ENCODE measurements around the gene ARR3. TPM values are rescaled to one million over a fixed set of nuclear protein-coding genes. Genes with fewer than 3 reads are reported as not detected.

Gene ARR3
- total RNA-seq, 1 experiment from 2014 or later, result not detected

DNA sequence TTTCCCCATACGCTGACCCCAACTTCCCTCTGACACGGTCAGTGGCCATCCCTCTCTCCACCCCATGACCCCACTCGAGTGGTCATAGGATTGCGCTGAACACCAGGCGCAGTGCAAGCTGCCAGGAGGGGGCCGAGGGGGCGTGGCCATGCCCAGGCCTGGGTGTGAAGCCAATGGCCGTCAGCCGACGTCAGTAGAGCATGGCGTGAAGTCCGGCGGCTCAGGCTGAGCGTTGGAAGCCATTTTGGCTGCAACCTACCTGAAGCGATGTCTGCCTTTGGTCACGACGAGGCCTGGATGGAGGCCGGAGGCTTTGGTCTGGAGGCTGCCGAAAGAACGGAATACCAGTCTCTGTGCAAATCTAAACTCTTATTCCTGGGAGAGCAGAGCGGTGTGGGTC lies 13.8 kb downstream of the ARR3 start, which contains the start of gene RAB41:
Gene RAB41 (plus strand): TSS at position 222 of the 400 bp plus-strand sequence. CDS start 46 bp downstream, at position 268.
- POLR2A ChIA-PET, result no interaction called here
- Mint-ChIP-seq H3K36me3 (ENCODE audit: insufficient read depth, unreplicated experiment) (no peaks in the 10 kb centered on the region), H3K4me3 (ENCODE audit: unreplicated experiment) (no peak within 1 kb of the TSS), H3K27me3 (ENCODE audit: insufficient read depth, unreplicated experiment) (peaks cover 4% of the 10 kb centered on the region), H3K4me1 (ENCODE audit: low read depth, unreplicated experiment) (peaks cover 7% of the 10 kb centered on the region), H3K27ac (ENCODE audit: unreplicated experiment) (no peak within 1 kb of the TSS), H3K9me3 (ENCODE audit: unreplicated experiment) (no peaks in the 10 kb centered on the region)
- no peak for DNase-seq
- TF ChIP-seq, protein P1, sequence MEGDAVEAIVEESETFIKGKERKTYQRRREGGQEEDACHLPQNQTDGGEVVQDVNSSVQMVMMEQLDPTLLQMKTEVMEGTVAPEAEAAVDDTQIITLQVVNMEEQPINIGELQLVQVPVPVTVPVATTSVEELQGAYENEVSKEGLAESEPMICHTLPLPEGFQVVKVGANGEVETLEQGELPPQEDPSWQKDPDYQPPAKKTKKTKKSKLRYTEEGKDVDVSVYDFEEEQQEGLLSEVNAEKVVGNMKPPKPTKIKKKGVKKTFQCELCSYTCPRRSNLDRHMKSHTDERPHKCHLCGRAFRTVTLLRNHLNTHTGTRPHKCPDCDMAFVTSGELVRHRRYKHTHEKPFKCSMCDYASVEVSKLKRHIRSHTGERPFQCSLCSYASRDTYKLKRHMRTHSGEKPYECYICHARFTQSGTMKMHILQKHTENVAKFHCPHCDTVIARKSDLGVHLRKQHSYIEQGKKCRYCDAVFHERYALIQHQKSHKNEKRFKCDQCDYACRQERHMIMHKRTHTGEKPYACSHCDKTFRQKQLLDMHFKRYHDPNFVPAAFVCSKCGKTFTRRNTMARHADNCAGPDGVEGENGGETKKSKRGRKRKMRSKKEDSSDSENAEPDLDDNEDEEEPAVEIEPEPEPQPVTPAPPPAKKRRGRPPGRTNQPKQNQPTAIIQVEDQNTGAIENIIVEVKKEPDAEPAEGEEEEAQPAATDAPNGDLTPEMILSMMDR (IDR thresholded peaks at IDR 0.05; ENCODE audit: insufficient read depth in 1 of 2, low read depth in 1 of 2, low read length in 1 of 2, severe bottlenecking in 1 of 2, unreplicated experiment in 1 of 2), result no peak
- BruUV-seq (replicated peaks), result no TSS peak
- H3K4me3 ChIP-seq (ENCODE audit: low read depth, low read length), result no peak within 1 kb of the TSS
- H3K9me3 ChIP-seq, result no peaks in the 10 kb centered on the region
- H3K36me3 ChIP-seq (ENCODE audit: control insufficient read depth, insufficient read depth, low read length), result no peaks in the 10 kb centered on the region
- CTCF ChIA-PET, result no interaction called here
- no peaks in the 10 kb centered on the region for H3K4me1 ChIP-seq
- intact Hi-C loops (cut with micrococcal nuclease; ENCODE audit: unreplicated experiment), result no loop called here
- H3K27me3 ChIP-seq (replicated peaks; ENCODE audit: control insufficient read depth, insufficient read depth, low read length), result no peaks in the 10 kb centered on the region

DNA sequence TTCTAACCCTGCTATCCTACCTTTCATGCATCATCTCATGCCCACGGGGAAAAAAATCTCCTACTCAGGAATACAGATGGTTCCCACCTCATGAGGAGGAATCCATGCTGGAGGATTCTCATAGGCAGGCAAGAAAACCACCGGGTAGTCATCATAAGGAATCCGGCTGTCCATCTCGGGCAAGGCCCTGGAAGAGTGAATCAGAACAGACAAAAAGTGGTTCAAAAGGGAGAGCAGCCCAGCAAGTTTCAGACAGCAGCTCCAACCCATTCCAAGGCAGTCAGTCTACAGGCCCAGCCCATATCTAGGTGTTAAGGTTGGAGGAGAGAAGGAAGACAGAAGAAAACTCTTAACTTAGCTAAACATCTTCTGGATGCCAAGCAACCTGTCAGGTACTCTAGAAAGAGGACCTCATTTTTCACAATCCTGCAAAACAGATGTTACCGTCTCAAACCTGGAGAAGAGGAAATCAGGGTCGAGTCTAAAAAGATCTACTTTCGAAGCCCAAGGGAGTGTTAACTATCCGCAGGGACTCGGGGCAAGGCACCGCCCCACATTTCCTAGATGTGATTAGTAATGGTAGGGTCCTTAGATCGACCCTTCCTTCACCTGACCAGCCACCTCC lies 21.1 kb downstream of the ARR3 start:
- intact Hi-C loops (cut with micrococcal nuclease; ENCODE audit: unreplicated experiment), result no loop called here
- H3K4me3 Mint-ChIP-seq (ENCODE audit: unreplicated experiment), result peak overlapping the region; percentile 87
- TF ChIP-seq, protein P1 (IDR thresholded peaks at IDR 0.05; ENCODE audit: insufficient read depth in 1 of 2, low read depth in 1 of 2, low read length in 1 of 2, severe bottlenecking in 1 of 2, unreplicated experiment in 1 of 2), result no peak
- H3K9me3 Mint-ChIP-seq (ENCODE audit: unreplicated experiment), result no peaks in the 10 kb centered on the region
- peak overlapping the region; percentile 84 for H3K4me3 ChIP-seq (ENCODE audit: low read depth, low read length)
- no peaks in the 10 kb centered on the region for H3K36me3 ChIP-seq (ENCODE audit: control insufficient read depth, insufficient read depth, low read length)
- peak overlapping the region; percentile 83 for H3K27ac Mint-ChIP-seq (ENCODE audit: unreplicated experiment)
- peaks cover 14% of the 10 kb centered on the region for H3K4me1 Mint-ChIP-seq (ENCODE audit: low read depth, unreplicated experiment)
- DNase-seq, result no peak
- CTCF ChIA-PET, result interaction anchor here (1.6 kb wide), 1 partner anchor 156 kb away, joined by 7 read pairs; the partner anchor contains the start of gene IGBP1
- no peaks in the 10 kb centered on the region for H3K9me3 ChIP-seq
- POLR2A ChIA-PET, result interaction anchor here (1.0 kb wide), 1 partner anchor 10 kb away, joined by 8 read pairs; no protein-coding TSS in a partner anchor
- H3K27me3 Mint-ChIP-seq (ENCODE audit: insufficient read depth, unreplicated experiment), result no peaks in the 10 kb centered on the region
- TSS peak; percentile 69 for BruUV-seq (replicated peaks)
- H3K36me3 Mint-ChIP-seq (ENCODE audit: insufficient read depth, unreplicated experiment), result peaks cover 6% of the 10 kb centered on the region
- H3K27me3 ChIP-seq (replicated peaks; ENCODE audit: control insufficient read depth, insufficient read depth, low read length), result no peaks in the 10 kb centered on the region
- no peaks in the 10 kb centered on the region for H3K4me1 ChIP-seq

DNA sequence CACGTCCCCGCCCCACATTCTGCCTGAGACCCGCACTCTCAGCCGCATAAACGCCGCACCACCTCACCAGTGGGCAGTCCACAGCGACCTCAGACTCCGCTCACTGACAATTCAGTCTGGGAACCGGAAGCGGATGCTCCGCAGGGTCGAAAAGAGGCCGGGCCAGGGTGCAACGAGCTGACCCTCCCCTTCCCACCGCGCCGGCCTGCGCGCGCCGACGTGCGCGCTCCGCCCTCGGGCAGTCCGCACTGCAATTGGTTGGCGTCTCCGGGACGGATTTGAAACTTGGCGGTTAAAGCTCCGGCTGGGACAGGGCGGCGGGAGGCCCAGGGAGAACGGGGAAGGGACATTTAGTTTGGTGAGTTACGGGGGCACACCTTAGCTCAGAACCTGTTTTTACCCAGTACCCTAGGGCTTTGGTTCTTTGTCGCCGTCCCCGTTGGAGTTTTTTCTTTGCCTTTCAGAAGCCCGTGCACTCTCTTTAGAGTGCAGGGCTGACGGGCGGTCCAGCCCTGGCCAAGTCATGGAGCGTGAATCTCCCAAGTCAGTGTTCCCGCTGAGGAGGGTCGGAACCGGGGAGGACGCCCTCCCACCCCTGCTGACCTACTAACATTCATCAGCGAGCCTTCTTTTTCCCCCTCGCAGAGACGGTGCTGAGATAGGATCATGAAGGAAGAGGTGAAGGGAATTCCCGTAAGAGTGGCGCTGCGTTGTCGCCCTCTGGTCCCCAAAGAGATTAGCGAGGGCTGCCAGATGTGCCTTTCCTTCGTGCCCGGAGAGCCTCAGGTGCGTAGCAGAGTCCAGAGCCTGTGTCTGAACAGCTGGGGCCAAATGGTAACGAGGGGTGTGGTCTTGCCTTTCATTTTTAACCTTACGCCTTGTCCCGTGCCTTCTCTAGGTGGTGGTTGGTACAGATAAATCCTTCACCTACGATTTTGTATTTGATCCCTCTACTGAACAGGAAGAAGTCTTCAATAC lies 21.9 kb downstream of the ARR3 start, which contains the start of the genes KIF4A and PDZD11:
Gene KIF4A (plus strand): TSS at position 312 of the 978 bp plus-strand sequence. CDS start 355 bp downstream, at position 667.
Gene PDZD11 (minus strand): TSS at position 135 of the 978 bp plus-strand sequence. CDS start 586 bp downstream, outside the sequence.
- CTCF ChIA-PET, result interaction anchor here (1.6 kb wide), 1 partner anchor 157 kb away, joined by 7 read pairs; the partner anchor contains the start of gene IGBP1
- H3K9me3 Mint-ChIP-seq (ENCODE audit: unreplicated experiment), result no peaks in the 10 kb centered on the region

More for the DNA sequence above, 21.9 kb downstream of the ARR3 start, which contains the start of the genes KIF4A and PDZD11:
- H3K4me3 Mint-ChIP-seq (ENCODE audit: unreplicated experiment), result peak within 1 kb of the TSS; percentile 87
- H3K4me3 ChIP-seq (ENCODE audit: low read depth, low read length), result peak within 1 kb of the TSS; percentile 84
- POLR2A ChIA-PET, result interaction anchor here (1.0 kb wide), 1 partner anchor 9 kb away, joined by 8 read pairs; no protein-coding TSS in a partner anchor
- no peaks in the 10 kb centered on the region for H3K9me3 ChIP-seq
- H3K27me3 Mint-ChIP-seq (ENCODE audit: insufficient read depth, unreplicated experiment), result no peaks in the 10 kb centered on the region
- no peaks in the 10 kb centered on the region for H3K4me1 ChIP-seq
- peak; percentile 84 to 87 for DNase-seq
- TSS peak; percentile 62 for BruUV-seq (replicated peaks)
- peaks cover 6% of the 10 kb centered on the region for H3K36me3 Mint-ChIP-seq (ENCODE audit: insufficient read depth, unreplicated experiment)
- intact Hi-C loops (cut with micrococcal nuclease; ENCODE audit: unreplicated experiment), result no loop called here
- no peaks in the 10 kb centered on the region for H3K27me3 ChIP-seq (replicated peaks; ENCODE audit: control insufficient read depth, insufficient read depth, low read length)
- peak within 1 kb of the TSS; percentile 83 for H3K27ac Mint-ChIP-seq (ENCODE audit: unreplicated experiment)
- TF ChIP-seq, protein P1 (IDR thresholded peaks at IDR 0.05; ENCODE audit: insufficient read depth in 1 of 2, low read depth in 1 of 2, low read length in 1 of 2, severe bottlenecking in 1 of 2, unreplicated experiment in 1 of 2), result no peak
- H3K36me3 ChIP-seq (ENCODE audit: control insufficient read depth, insufficient read depth, low read length), result no peaks in the 10 kb centered on the region
- peaks cover 7% of the 10 kb centered on the region for H3K4me1 Mint-ChIP-seq (ENCODE audit: low read depth, unreplicated experiment)
